DMS153 treated with DMSO at 0.1 percent for 48 hours (cell line): ENCODE measurements around the gene DNAH1.

Source experiments
- DNase-seq: peaks from one replicate; lab custom pipeline; 2025; ENCODE audit not compliant: unreplicated experiment; lab: John Stamatoyannopoulos, UW

The DNAH1 gene

DNA sequence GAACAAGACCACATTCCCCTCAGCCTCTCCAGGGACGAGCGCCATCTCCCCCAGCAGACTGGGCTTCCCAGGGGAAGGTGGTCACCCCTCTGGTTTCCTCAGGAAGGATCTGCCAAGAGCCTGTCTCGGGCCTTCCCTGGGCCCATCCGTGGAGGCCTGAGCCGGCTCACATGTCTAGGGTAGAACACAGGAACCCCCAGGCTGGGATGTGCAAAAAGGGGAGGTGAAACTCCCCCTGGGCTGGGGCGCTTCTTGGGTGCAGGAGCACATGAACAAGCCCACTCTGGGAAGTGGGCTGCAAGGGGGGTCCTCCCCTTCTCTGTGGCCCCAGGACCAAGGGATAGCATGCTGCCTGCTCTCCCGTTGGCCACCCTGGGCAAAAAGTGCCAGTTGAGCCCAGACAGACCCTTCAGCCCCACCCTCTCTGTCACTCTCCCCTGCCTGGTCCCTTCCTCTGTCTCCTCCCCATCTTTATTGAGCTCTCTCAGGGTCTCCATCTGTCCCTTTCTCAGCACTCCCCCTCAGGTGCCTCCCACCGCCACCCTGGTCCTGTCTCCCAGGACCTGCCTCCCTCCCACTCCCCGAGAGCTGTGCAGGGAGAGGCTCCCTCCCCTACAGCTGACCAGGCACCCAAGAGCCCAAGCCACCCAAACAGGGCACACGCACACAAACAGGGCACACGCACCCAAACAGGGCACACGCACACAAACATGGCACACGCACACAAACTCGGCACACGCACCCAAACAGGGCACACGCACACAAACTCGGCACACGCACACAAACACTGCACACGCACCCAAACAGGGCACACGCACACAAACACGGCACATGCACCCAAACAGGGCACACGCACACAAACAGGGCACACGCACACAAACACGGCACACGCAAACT is 127.9 kb downstream of the DNAH1 start:
- no peak for DNase-seq

- peak; percentile 16 for DNase-seq
Observed at GRCh38 chr3:52444860-52445793, 129.0 kb downstream of the DNAH1 start, which contains the start of gene SEMA3G. Gene SEMA3G, minus strand, starts transcription at chr3:52445103. Its CDS starts 76 bp downstream, at chr3:52445027.

DNA sequence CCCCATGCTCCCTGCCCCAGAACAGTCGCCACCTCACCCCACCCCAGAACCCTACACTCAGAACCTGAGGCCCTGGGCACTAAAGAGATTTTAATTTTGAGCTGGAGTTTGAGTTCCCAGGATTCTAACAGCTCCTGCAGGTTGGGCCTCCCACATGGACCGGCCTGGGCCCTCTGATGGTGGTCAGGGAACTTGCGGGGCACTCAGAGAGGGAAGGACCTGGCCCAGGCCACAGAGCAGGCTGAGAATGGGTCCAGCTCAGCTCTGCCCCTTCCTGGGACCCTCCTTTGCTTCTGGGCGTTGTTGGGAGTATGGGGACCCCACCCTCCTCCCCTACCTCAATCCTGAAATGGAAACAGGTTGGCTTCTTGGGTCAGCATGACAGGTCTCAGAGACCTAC is 129.9 kb downstream of the DNAH1 start:
- DNase-seq = no peak

- DNase-seq = no peak
Observed at GRCh38 chr3:52446631-52447511, 130.8 kb downstream of the DNAH1 start.

- DNase-seq = no peak
Observed at GRCh38 chr3:52447512-52448355, 131.6 kb downstream of the DNAH1 start.
